NCI-H2081 (cell line): Measurements from ENCODE around the gene MARCHF5.

Source experiments
- DNase-seq, 2 experiments: peaks; one replicate each; lab custom pipeline; 2025; lab: John Stamatoyannopoulos, UW

Gene MARCHF5, protein sequence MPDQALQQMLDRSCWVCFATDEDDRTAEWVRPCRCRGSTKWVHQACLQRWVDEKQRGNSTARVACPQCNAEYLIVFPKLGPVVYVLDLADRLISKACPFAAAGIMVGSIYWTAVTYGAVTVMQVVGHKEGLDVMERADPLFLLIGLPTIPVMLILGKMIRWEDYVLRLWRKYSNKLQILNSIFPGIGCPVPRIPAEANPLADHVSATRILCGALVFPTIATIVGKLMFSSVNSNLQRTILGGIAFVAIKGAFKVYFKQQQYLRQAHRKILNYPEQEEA

DNA sequence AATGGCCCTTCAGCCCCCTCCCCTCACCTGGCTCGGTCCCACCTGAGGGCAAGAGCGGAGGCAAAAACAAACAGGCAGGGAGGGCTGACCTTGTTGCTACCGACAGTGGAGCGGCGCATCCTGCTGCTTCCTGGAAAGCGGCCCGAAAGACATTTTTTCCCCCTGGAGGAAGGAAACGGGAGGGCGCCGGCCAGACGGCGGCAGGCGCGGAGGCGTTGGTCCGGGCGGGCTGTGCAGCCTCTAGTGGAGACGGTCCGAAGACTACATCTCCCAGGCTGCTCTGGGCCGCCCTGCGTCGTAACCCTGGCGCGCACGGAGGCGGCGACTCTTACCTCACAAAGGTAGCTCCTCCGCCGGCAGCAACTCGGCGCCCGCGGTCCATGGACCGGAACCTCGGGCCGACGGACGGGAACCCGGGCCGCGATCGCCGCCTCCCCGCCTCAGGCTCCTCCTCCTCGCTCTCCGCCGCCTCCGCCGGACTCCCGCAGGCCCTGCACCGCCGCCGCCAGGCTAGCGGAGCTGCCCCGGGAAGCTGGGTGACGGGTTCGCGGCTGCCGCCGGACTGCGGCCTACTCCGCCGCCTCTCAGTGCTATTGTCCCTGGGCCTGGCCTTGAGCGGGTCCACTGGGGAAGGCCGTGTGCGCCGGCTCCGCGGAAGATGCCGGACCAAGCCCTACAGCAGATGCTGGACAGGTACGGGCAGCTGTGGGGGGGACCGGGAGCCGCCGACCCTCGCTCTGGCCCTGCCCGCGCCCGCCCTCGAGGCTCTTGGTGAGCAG, at the start of gene MARCHF5, which contains the start of gene CPEB3:
Gene MARCHF5 (plus strand): TSS at position 331 of the 779 bp plus-strand sequence. CDS start 328 bp downstream, at position 659.
Gene CPEB3 (minus strand): TSS at position 242 of the 779 bp plus-strand sequence. CDS start 50,728 bp downstream, outside the sequence.
- peak; percentile 93 to 94 for DNase-seq

DNA sequence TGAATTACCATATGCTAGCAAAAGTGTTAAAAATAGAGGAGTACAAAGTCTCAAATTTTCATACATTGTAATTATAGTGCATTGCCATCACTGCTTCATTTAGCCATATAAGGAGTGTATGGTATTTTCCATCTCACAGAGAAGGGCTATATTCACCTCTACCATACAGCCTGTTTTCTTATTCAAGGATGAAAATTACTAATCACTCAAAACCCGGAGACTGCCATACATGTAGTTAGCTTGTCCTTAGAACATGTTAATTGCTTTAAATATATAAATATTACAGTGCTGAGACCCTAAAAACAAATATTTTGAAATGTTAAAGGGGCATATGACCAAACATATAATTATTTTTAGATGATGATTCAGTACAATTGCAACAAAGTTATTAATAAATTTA, 49.5 kb upstream of the MARCHF5 start:
- DNase-seq: no peak

DNA sequence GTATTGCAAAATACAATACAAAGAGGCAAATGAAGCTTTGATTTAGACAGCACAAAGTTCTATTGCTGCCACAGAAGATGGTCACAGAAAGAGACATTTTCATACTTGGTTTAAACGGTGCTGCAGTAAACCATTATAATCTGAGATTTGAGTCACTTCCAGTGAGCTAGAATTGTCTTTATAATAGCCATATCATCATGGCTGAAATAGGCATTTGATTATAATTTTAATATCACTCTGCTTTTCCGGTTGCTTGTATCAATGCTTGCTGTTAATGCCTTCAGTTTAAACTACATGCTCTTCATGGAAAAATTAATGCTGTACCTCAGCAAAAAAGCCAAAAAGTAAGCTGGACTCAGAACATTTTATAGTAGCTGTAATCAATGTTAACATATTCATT, 48.6 kb upstream of the MARCHF5 start:
- DNase-seq: no peak

DNA sequence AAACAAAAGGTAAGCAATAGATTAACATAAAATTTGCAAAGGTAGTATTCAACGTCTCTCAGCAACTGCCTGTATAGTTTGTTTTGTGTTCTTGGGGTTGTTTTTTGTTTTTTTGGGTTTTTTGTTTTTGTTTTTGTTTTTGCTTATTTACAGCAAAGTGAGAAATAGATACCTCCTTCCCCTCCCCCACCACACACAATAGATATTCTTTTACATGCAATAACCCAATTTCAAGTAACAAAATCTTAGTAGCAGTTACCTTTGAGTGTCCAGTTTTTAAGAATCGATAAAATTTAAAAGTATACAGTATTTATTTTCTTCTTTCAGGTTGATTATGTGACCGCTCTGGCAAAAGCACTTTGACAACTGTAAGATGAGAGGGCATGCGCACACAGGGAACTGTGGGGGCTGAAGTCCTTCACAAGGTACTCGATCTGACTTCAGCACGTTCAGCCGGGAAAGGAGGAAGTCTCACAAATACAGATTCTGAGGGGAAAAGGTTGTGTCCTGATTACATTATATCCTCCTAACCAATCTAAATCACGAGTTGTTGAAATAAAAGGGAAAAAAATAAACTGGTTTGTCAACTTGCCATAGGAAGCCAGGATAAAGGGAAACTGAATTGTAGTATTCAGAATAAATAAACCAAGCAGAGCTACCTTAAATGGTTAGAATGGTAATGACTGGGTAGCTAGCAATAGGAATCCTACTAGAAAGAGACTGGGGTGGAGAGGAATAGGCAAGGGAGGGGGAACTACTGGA, 47.9 kb upstream of the MARCHF5 start:
- peak; percentile 73 to 83 for DNase-seq

DNA sequence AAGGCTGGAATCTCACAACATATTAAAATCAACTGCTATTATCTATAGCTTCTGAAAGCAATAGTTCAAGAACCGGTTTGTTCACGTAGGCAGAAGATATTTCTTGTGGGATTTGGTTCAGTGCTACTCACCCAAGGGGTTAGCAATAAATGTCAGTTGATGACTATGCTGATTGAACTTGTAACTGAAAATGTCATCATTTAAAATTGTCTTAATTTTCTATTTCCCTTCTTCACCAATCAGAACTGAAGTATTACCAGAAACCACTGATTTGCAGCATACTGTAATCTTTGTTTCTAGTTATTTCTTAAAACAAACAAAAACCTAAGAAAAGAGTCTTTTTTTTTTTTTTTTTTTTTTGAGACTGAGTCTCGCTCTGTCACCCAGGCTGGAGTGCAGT, 46.2 kb upstream of the MARCHF5 start:
- DNase-seq: no peak

DNA sequence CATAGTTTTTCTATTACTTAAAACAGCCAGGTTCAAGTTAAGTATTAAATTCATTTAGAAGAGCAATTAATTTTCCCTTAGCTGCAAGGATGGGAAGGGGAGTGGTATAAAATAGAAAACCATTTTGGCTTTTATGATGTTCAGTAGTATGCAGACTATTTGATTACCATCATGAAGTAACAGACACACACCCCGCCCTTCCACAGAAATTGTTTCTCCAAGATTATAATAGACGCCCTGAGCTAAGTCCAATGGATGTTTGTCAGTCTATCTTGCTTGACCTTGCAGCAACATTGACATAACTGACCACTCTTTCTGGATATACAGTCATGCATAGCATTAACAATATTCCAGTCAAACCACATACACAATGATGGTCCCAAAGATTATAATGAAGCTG, 42.4 kb upstream of the MARCHF5 start:
- DNase-seq: no peak

DNA sequence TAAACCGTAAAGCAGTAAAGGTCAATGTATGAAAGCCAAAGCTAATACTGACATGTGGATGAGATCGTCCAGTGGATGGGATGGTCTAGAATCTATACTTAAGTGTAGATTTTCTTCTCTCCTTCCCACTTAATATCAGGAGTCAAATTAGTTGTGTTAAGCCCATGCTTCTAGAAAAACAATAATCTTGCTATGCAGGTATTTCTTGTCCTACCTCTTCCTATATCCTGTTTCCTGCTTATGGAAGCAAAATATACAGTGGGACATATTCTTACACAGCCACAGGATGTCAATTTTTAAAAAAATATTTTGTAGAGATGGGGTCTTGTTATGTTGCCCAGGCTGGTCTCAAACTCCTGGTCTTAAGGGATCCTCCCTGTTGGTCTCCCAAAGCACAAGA, 27.6 kb upstream of the MARCHF5 start:
- no peak for DNase-seq

DNA sequence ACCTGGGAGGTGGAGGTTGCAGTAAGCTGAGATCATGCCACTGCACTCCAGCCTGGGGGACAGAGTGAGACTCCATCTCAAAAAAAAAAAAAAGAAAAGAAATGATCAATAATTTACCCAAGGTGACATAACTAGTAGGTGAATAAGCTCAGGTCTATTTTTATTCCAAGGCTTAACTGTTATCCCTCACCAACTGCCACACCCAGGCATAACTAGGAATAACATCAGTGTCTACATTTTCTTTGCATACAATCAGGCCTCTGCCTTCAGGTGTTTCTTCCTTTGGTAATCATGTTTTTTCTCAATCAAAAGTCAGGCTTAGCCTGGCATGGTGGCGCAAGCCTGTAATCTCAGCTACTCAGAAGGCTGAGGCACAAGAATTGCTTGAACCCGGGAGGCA, 26.7 kb upstream of the MARCHF5 start:
- DNase-seq: no peak

DNA sequence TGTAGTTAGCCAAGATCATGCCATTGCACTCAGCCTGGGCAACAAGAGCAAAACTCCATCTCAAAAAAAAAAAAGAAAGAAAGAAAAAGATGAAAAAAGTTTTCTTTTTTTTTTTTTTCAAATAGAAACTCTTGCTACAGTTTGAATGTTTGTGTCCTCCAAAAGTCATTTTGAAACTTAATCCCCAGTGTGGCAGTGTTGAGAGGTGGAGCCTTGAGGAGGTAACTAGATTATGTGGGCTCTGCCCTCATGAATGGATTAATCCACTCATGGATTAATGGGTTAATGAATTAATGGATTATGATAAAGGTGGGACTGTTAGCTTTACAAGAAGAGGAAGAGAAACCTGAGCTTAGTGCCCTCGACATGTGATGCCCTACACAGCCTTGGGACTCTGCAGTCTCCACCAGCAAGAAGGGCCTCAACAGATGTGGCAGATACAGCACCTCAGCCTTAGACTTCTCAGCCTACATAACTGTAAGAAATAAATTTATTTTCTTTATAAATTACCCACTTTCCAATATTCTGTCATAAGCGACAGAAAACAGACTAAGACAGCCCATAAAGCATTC, 25.2 kb upstream of the MARCHF5 start:
- DNase-seq: no peak

DNA sequence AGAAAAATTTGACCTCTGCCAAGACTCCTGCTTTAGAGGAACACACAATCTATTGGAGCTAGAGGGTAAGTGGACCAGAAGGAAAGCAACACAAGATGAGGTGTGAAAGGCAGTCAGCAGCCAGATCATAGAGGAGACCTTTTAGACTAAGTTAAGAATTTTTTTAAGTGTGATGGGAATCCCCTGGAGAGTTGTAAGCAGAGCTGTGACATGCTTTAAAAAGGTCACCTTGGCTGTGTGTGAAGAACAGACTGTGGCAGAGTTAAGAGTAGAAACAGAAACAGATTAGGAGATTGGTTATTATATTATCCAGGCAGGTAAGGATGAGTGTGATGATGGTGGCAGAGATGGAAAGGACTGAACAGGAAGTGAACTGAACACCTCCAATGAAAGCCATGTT, 23.6 kb upstream of the MARCHF5 start:
- DNase-seq: no peak

DNA sequence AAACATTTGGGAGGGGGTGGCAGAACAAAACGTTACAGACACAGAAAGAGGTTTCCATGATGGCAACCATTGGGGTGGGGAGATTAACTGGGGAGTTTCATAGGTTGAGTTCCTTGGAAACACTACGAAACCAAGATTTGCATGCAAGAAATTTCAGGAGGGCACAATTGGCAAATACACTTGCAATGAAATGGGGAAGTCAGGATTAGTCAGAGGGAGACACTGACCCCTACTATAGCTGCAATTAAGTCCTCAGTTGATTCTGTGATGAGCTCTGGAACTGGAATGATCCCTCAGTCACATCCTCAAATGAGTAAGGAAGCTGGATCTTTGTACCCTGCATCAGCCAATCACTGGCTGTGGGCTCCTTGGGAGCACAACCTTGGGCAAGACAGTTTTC, 22.2 kb upstream of the MARCHF5 start:
- no peak for DNase-seq

DNA sequence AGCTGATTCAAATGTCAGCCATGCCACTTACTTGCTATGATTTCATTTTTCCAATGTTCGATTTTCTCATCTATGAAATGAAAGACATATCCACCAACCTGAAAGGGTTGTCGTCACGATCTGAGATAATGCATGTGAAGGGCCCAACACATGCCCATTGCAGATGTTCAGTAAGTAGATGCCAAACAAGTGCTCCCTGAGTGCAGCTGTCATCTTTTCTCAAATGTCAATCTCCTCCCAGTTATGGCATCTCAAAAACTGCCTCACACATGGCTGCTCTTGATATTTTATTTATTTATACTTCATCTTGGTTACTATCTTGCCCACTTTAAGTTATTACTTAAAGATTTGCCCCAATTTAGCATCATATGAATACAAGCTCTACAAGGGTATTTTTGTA, 16.9 kb upstream of the MARCHF5 start:
- no peak for DNase-seq

DNA sequence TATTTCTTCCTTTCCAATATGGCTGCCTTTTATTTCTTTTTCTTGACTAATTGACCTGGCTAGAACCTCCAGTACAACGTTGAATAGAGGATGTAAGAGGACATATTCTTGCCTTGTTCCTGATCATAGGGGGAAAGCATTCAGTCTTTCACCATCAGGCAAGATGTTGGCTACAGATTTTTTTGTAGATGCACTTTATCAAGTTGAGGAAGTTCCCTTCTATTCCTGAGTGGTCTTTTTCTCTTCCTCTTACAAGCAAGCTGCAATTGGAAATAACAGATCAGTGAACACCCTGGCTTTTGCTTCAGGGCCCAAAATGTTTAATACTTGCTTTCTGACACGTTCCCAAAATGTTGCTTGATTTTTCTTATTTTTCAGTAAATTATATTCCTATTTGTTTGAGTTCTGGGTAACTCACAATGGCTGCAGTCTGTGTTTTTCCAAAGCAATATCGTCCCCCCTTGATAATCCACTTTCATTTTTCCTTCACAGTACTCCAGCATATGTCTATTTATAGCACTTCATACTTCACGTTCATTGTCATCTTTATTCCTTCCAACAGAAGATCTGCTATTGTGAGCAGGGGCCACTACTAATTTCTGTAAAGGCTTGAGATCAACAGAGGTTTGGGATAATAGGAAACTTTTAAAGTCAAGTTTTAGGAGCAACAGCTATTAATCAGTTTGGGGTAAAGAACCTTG, 11.8 kb upstream of the MARCHF5 start:
- no peak for DNase-seq

DNA sequence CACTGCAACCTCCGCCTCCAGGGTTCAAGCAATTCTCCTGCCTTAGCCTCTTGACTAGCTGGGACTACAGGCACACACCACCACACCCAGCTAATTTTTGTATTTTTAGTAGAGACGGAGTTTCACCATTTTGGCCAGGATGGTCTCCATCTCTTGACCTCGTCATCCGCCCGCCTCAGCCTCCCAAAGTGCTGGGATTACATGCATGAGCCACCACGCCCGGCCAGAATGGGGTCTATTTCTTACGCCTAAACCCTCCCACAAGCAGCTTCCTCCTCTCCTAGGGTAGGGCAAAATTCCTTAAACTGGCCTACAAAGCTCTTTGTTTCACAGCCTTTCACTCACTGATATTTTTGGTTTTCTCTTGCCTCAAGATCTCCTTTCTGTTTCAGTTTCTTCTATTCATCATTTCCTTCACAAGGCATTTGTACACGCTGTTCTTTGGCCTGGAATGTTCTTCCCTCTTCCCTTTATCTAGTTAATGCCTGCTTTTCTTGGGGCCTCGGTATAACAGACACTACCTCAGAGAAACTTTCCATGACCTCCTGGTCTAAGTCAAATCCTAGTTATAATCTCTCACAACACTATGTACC, 6.8 kb upstream of the MARCHF5 start:
- DNase-seq: no peak

DNA sequence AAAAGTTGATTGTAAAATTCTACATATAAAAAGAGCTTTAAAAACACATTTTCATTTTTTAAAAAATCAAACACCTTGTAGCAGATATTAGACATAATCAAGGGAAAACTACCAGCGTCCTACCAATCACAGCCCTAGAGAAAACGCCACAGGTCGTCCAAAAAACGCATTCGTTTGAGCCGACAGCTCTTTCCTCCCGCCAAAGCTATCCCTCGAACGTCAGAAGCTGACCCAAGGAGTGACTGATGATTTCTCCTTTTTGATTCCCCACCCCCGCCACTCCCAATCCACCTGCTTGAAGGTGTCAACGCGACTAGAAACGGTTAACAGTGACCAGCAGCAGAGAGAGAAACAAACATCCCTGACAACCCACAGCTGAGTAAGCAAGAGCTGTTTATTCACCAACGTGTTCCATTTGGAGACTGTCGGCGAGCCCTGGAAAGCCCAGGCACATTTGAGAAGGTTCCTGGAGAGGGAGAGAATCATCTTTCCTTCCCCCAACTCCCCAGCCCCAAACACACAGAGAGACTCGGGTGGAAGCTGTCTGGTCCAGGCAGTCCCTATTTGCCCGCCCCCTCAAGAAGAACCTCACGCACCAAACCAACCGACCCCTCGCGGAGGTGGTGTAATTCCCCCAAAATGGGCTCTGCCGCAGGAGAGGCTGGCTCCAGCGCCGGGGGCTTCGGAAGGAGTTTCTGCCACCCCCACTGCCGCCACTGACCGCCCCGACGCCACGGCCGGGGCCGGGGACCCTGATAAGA, 711 bp upstream of the MARCHF5 start:
- DNase-seq: peak; percentile 73 to 91

DNA sequence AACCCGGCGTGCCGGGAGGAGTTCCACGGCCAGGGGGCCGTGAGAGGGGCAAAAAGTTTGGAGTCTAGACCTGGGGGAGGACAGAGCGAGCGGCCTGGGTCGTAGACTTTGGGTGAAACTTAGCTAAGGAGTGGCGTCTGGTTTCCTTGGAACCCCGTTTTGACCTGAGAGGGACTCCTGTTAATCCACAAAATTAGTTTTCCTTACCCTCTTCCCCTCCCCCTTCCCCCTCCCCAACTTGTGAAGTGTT, 574 bp downstream of the MARCHF5 start:
- DNase-seq: no peak

DNA sequence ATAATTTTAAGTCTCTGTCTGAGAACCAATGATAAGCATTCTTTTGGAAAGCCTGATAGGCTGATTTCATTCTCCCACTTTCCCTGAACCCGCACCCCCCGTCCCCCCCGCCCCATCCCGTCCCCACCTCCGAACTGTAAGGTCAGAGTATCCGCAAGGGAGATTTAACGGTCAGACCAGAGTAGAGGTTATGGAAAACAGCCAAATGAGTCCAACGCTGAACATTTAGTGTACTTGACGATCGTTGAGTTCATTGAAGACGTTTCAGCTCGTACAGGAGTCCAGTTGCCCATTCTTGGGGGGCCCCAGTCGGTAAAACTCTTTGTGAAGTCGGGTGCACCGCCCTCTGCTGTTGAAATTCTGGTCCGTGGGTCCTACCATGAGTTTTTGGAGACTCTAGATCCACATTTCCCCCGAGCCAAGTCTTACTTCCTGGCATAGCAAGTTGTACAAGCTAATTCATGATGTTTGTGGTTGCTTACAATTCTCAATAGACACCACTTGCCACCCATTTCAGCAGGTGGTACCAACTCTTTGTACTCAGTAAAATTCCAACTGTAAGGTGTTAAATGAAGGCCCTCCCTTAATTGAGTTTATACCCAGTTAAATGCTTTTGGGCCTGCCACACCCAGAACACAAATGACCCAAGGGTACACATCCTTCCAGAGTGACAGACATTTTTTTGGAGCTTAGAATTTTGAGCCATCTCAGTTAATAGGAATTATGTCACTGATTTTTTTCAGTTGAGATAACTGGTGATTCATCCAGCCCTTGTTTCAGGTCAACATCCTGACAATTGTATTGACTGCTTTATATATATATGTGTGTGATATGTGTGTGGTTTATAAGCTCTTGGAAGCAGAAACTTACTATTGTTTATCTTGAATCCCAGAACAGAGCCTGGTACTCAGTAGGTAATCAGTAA, 1.2 kb downstream of the MARCHF5 start:
- DNase-seq: peak; percentile 7 to 37

DNA sequence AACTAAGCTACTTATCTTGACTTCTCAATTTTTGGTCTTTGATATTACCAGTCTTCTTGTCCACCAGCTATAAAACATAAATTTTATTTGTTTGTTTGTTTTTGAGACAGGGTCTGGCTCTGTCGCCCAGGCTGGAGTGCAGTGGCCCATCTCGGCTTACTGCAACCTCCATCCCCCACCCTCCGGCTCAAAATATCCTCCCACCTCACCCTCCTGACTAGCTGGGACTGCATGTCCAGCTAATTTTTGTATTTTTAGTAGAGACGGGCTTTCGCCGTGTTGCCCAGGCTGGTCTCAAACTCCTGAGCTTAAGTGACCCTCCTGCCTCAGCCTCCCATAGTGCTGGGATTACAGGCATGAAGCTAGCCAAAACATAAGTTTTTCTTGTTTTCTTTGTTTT, 7.5 kb downstream of the MARCHF5 start:
- DNase-seq: no peak

DNA sequence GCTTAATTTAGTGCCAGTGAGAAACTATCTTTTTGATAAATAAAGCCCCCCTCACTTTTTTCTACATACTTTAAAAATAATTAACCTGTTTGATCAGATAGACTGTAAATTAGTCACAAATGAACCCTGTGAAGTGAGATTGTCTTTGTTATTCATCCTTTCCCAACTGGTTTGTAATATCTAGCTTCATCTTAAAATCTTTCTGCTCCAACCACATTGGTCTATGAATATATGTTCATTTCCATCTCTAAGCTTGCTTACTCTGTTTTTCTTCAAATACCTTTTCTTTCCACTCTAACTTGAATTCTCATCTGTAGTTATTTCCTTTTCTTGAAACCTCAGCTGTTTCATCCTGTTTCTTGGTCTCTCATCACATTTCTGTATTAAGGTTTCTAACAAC, 12.1 kb downstream of the MARCHF5 start:
- no peak for DNase-seq

DNA sequence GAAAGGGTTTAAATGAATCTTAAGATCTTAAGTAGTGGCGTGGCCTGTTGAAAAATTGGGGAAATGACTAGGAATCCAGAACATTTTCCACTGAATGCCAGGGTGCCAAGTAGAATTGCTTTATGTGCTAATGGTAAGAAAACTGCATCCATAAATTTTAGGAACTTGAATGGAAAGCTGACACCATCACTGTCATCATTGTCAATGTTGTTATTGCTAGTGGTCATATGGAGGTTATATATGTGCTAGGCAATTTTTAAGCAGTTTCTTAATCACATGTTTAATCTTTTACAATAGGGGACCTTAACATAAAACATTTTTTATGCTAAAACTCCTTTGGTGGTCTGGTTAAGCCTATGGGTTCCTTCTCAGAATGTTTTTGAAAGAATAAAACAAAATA, 13.1 kb downstream of the MARCHF5 start:
- DNase-seq: no peak
